ENCODE results near the gene TFR2.

GRCh38 chr7:100673942-100674410 lies 32.6 kb upstream of the TFR2 start:
- no peak for TF ChIP-seq POLR2A (IDR thresholded peaks at IDR 0.05)
- no peak for TF ChIP-seq CTCF (IDR thresholded peaks at IDR 0.05)

Measured in lower leg skin (tissue), 3 donors.